ENCODE results near the gene TRIM15.

Gene TRIM15

GRCh38 chr6:30184417-30185031 lies 21.2 kb downstream of the TRIM15 start:
- TF ChIP-seq CTCF (IDR thresholded peaks at IDR 0.05; ENCODE audit: low read depth, low read length), result no peak
- H3K4me3 ChIP-seq (ENCODE audit: low read depth, low read length), result no peak overlapping the region

- TF ChIP-seq CTCF (IDR thresholded peaks at IDR 0.05; ENCODE audit: low read depth, low read length), result no peak
- H3K4me3 ChIP-seq (ENCODE audit: low read depth, low read length), result no peak overlapping the region
These were observed 22.6 kb downstream of the TRIM15 start for GRCh38 chr6:30185846-30186484.

GRCh38 chr6:30188541-30188940 lies 25.2 kb downstream of the TRIM15 start:
- H3K4me3 ChIP-seq (ENCODE audit: low read depth, low read length), result no peak overlapping the region
- no peak for TF ChIP-seq CTCF (IDR thresholded peaks at IDR 0.05; ENCODE audit: low read depth, low read length)

GRCh38 chr6:30192076-30192475 lies 28.7 kb downstream of the TRIM15 start:
- H3K4me3 ChIP-seq (ENCODE audit: low read depth, low read length), result no peak overlapping the region
- TF ChIP-seq CTCF (IDR thresholded peaks at IDR 0.05; ENCODE audit: low read depth, low read length), result no peak

GRCh38 chr6:30194797-30195690 lies 31.7 kb downstream of the TRIM15 start:
- no peak for TF ChIP-seq CTCF (IDR thresholded peaks at IDR 0.05; ENCODE audit: low read depth, low read length)
- H3K4me3 ChIP-seq (ENCODE audit: low read depth, low read length), result no peak overlapping the region

GRCh38 chr6:30195951-30196350 lies 32.6 kb downstream of the TRIM15 start:
- TF ChIP-seq CTCF (IDR thresholded peaks at IDR 0.05; ENCODE audit: low read depth, low read length), result no peak
- H3K4me3 ChIP-seq (ENCODE audit: low read depth, low read length), result no peak overlapping the region

GRCh38 chr6:30196376-30196775 lies 33.0 kb downstream of the TRIM15 start:
- H3K4me3 ChIP-seq (ENCODE audit: low read depth, low read length), result no peak overlapping the region
- no peak for TF ChIP-seq CTCF (IDR thresholded peaks at IDR 0.05; ENCODE audit: low read depth, low read length)

Measured in WI38 (cell line).